Thyroid gland (tissue), 4 donors: ENCODE data around the gene DHRS11. TPM values are rescaled to one million over a fixed set of nuclear protein-coding genes. Genes with fewer than 3 reads are reported as not detected.

Experiments used
- DNase-seq, 2 donors: peaks; one replicate each; pipeline ENCODE4 v3.0.0-alpha.2; 2019
- H3K27ac ChIP-seq, 3 donors: fragments of 200-600 bp; sonication (generic); 1 replicate in 2 of 3; 2 replicates in 1 of 3; pipeline ENCODE4 v1.5.1; 2016 to 2019; ENCODE audit warnings: mild to moderate bottlenecking in 1 of 3, moderate library complexity in 1 of 3
- H3K27me3 ChIP-seq: fragments of 200-600 bp; sonication (generic); one replicate; pipeline ENCODE4 v1.5.1; 2019
- H3K36me3 ChIP-seq, 2 donors: fragments of 200-600 bp; sonication (generic); one replicate each; pipeline ENCODE4 v1.5.1; 2016 to 2019
- H3K4me1 ChIP-seq, 2 donors: fragments of 200-600 bp; sonication (generic); one replicate each; pipeline ENCODE4 v1.5.1; 2017 to 2019
- H3K4me3 ChIP-seq, 3 donors: fragments of 200-600 bp; sonication (generic); replicated peaks in 1 of 3; 1 replicate in 2 of 3; 2 replicates in 1 of 3; pipeline ENCODE4 v1.5.1; 2016; ENCODE audit warnings: mild to moderate bottlenecking in 1 of 3
- H3K9me3 ChIP-seq: fragments of 200-600 bp; sonication (generic); one replicate; pipeline ENCODE4 v1.5.1; 2017
- CTCF ChIP-seq, 6 experiments: fragments of 200-600 bp in 3 of 6; fragments of 450-650 bp in 3 of 6; sonication (generic) in 3 of 6; IDR thresholded peaks; one replicate each; pipeline ENCODE4 v1.5.1; 2016 to 2019; ENCODE audit warnings: antibody characterized with exemption in 6 of 6, mild to moderate bottlenecking in 2 of 6, inconsistent platforms in 1 of 6, moderate library complexity in 1 of 6
- POLR2A ChIP-seq, 2 donors: fragments of 450-650 bp; IDR thresholded peaks; one replicate each; pipeline ENCODE4 v1.6.1; 2017; ENCODE audit warnings: antibody characterized with exemption in 2 of 2, mild to moderate bottlenecking in 2 of 2, moderate library complexity in 1 of 2
- WGBS, 2 donors: methylation state at CpG; one replicate each; pipeline ENCODE4 v1.1.5; 2017; 5-methylcytosine and 5-hydroxymethylcytosine counted together
- intact Hi-C: fragments of 100-400 bp; cut with DNase I; formaldehyde crosslinking; loops from one replicate; pipeline ENCODE4 v1.15.1; 2023
- total RNA-seq, 4 donors: library from RNA; depleted of rRNA; stranded (reverse); fragments of >200 nt; gene quantifications; one replicate each; pipeline ENCODE4 v1.2.3, GENCODE V29; 2016

DHRS11 gene
- total RNA-seq, 4 donors from 2014 or later, result 12.3 to 28.4 (median 21.4) TPM

DNA sequence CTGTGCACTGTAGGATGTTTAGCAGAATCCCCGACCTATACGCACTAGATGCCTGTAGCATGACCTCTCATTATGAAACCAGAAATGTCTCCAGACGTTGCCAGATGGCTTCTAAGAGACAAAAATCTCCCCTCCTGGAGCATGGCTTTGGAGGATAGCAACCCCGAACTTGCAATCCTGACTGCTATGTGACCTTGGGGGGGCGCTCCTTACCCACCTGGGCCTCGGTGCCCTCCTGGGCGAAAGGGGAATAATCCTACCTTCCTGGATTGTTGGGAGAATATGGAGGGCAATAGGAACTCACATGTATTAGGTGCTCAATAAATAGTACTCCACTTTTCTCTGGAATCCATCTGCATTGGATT lies 17.8 kb downstream of the DHRS11 start:
- intact Hi-C loops, result no loop called here
- Histone ChIP-seq H3K27ac (no peak overlapping the region), H3K4me3 (no peak overlapping the region), H3K36me3 (no peaks in the 10 kb centered on the region), H3K27me3 (no peaks in the 10 kb centered on the region), H3K9me3 (no peaks in the 10 kb centered on the region), H3K4me1 (peaks cover 0 to 6% of the 10 kb centered on the region in 2 donors)
- TF ChIP-seq POLR2A (IDR thresholded peaks at IDR 0.05) (no peak), CTCF (IDR thresholded peaks at IDR 0.05) (no peak)
- 86 to 89% methylated on average over 7 of the region's 7 CpGs for WGBS, 2 donors
- DNase-seq, result no peak

GRCh38 chr17:36610474-36610873 lies 18.8 kb downstream of the DHRS11 start:
- TF ChIP-seq POLR2A (IDR thresholded peaks at IDR 0.05) (no peak), CTCF (IDR thresholded peaks at IDR 0.05) (no peak)
- Histone ChIP-seq H3K36me3 (no peaks in the 10 kb centered on the region), H3K27me3 (no peaks in the 10 kb centered on the region), H3K27ac (no peak overlapping the region), H3K4me3 (no peak overlapping the region), H3K9me3 (no peaks in the 10 kb centered on the region), H3K4me1 (peaks cover 0 to 6% of the 10 kb centered on the region in 2 donors)
- 73 to 89% methylated on average over 6 of the region's 6 CpGs for WGBS, 2 donors
- intact Hi-C loops, result loop anchor here (10.0 kb wide), 1 partner anchor 444 kb away; no protein-coding TSS in a partner anchor
- no peak for DNase-seq

DNA sequence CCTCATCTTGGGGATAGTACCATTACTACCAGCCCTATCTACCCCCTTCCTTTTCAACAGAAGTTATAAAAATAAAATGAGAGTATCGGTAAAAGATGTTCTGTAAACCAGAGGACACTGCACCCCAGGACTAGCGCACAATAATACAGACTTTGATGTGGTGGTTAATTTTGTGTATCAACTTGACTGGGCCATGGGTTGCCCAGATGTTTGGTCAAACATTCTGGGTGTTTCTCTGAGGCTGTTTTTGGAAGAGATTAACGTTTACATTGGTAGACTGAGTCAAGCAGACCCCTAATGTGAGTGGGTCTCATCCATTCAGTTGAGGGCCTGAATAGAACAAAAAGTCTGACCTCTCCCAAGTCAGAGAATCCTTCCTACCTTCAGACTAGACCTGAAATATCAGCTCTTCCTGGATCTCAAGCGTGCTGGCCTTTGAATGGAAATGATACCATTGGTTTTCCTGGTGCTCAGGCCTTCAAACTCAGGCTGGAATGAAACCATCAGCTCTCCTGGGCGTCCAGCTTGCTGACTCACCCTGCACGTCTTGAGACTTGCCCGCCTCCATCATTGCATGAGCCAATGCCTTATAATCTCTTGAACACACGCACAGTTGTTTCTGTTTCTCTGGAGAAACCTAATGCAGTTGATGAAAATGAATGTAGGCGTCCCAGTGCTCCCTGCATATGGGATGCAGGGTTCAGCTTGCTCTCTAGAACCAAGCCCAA lies 19.8 kb downstream of the DHRS11 start:
- Histone ChIP-seq H3K27me3 (no peaks in the 10 kb centered on the region), H3K4me1 (peaks cover 0 to 6% of the 10 kb centered on the region in 2 donors), H3K9me3 (no peaks in the 10 kb centered on the region), H3K36me3 (no peaks in the 10 kb centered on the region), H3K27ac (no peak overlapping the region), H3K4me3 (no peak overlapping the region)
- TF ChIP-seq POLR2A (IDR thresholded peaks at IDR 0.05) (no peak), CTCF (IDR thresholded peaks at IDR 0.05) (no peak)
- intact Hi-C loops, result loop anchor here (10.0 kb wide), 1 partner anchor 443 kb away; no protein-coding TSS in a partner anchor
- WGBS, 2 donors, result 70 to 87% methylated on average over 9 of the region's 9 CpGs
- no peak for DNase-seq

GRCh38 chr17:36612323-36612722 lies 20.6 kb downstream of the DHRS11 start:
- Histone ChIP-seq H3K4me1 (peaks cover 0 to 6% of the 10 kb centered on the region in 2 donors), H3K27ac (no peak overlapping the region), H3K9me3 (no peaks in the 10 kb centered on the region), H3K36me3 (no peaks in the 10 kb centered on the region), H3K4me3 (no peak overlapping the region), H3K27me3 (no peaks in the 10 kb centered on the region)
- 62 to 71% methylated on average over 3 of the region's 3 CpGs for WGBS, 2 donors
- DNase-seq, result no peak
- intact Hi-C loops, result loop anchor here (10.0 kb wide), 1 partner anchor 442 kb away; no protein-coding TSS in a partner anchor
- TF ChIP-seq POLR2A (IDR thresholded peaks at IDR 0.05) (no peak), CTCF (IDR thresholded peaks at IDR 0.05) (no peak)

DNA sequence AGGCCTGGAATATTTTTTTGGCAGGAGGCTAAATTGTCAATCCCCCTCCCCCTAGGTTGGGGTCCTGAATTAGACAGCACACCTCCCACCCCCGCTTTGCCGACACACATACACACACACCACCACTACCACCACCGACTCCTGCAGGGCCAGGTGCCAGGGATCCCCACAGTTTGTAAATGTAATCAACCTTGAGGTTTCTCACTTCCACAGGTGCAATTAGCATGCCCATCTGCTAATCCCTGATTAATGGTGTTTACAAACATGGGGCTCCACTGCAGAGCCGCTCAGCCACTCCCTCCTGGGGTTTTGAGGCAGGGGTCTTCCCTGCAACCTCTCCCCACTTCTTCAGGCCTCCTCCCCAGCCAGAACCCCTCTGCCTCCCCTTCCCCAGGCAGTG lies 21.5 kb downstream of the DHRS11 start:
- DNase-seq, result no peak
- TF ChIP-seq CTCF (IDR thresholded peaks at IDR 0.05), result no peak
- TF ChIP-seq POLR2A (IDR thresholded peaks at IDR 0.05), result no peak
- peaks cover 3% of the 10 kb centered on the region for H3K27me3 ChIP-seq
- H3K27ac ChIP-seq, result no peak overlapping the region
- intact Hi-C loops, result loop anchor here (10.0 kb wide), 1 partner anchor 442 kb away; no protein-coding TSS in a partner anchor
- H3K4me3 ChIP-seq, result no peak overlapping the region
- H3K9me3 ChIP-seq, result no peaks in the 10 kb centered on the region
- H3K36me3 ChIP-seq, result no peaks in the 10 kb centered on the region
- peaks cover 0 to 6% of the 10 kb centered on the region in 2 donors for H3K4me1 ChIP-seq
- WGBS, 2 donors, result 48 to 55% methylated on average over 4 of the region's 4 CpGs
